Measurements from ENCODE around the gene CLP1.

DNA sequence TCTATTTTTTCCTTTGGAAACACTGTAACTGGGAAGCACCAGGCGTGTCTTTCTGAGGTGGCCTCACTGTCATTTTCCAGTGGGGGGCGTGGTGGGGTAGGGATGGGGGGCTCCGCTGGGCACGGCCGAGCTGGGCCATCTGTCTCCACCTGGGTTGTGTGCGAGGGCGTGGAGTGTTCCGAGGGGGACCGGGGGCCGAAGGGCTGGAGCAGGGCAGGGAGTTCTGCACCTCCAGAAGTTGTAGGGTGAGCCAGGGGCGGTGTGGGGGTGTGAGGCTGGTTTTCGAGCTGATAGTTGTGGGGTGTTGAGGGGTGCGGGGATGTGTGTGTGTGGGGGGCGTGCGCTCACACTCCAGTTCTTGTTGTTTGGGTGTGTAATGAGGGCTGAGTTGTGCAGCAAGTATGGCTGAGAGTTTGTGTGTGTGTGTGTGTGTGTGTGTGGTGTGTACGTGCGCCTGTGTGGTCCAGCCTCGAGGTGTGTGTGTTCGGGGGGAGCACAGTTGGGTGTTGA is 18.7 kb upstream of the CLP1 start:
- TF ChIP-seq POLR2A (IDR thresholded peaks at IDR 0.05; ENCODE audit: low read depth, low read length) = no peak
- no peak for TF ChIP-seq TAF1 (IDR thresholded peaks at IDR 0.05; ENCODE audit: low read depth, low read length)
- no peak for TF ChIP-seq POU2F2 (IDR thresholded peaks at IDR 0.05; ENCODE audit: low read depth, low read length)
- no peak for TF ChIP-seq POLR2AphosphoS5 (IDR thresholded peaks at IDR 0.05; ENCODE audit: low read depth, low read length)

Data from GM12891 (cell line).